Mammary microvascular endothelial cell (primary cell): ENCODE results near the gene EXOSC1. TPM values are rescaled to one million over a fixed set of nuclear protein-coding genes. Genes with fewer than 3 reads are reported as not detected.

Source experiments
- total RNA-seq: library from RNA; depleted of rRNA; stranded (reverse); fragments of >200 nt; gene quantifications from 2 replicates; pipeline ENCODE4 v1.2.3, GENCODE V29; 2015

Gene EXOSC1, protein sequence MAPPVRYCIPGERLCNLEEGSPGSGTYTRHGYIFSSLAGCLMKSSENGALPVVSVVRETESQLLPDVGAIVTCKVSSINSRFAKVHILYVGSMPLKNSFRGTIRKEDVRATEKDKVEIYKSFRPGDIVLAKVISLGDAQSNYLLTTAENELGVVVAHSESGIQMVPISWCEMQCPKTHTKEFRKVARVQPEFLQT
- total RNA-seq: 47.9 and 53.0 TPM in 2 replicates

DNA sequence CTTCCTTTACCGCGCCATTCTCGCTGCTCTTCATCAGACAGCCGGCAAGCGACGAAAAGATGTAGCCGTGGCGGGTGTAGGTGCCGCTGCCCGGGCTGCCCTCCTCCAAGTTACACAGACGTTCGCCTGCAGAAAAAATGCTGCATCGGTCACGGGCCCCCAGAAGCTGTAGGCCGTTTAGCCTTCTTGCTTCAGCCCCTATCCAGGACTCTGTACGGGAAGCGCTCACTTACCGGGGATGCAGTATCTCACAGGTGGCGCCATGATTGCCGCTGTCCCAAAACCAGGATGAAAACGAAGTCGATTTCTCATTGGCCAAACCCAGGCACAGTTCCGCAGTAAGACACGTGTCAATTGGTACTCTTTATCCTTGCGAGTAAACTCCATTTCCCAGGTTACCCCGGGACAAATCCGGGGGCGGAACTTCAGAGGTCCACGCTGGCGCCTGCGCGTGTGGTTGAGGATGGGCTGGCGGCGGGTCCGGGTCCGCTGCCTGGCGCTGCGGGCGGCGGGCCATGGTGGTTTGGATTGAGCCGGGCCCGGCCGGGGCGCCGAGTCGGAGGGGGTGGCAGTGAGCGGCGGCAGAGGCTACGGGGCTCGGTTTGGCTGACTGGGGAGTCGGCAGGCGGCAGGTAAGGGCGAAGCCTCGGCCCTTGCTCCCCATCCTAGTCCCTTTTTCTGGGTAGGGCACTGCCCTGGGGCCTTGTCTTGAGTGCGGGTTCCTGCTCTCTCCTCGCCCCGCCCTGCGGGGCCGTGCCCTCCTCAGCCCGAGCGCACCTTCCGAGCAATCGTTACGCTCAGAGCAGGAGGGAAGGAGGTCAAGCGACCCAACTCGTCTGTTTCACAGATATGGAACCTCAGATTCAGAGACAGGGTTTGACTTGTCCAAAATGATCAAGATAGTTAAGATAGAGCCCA lies at the start of gene EXOSC1, which contains the start of gene ZDHHC16:
TSS of gene EXOSC1 (minus strand) at position 285 of the 918 bp plus-strand sequence. CDS start at position 264, 21 bp downstream.
TSS of gene ZDHHC16 (plus strand) at position 454 of the 918 bp plus-strand sequence. CDS start 5,501 bp downstream, outside the sequence.

DNA sequence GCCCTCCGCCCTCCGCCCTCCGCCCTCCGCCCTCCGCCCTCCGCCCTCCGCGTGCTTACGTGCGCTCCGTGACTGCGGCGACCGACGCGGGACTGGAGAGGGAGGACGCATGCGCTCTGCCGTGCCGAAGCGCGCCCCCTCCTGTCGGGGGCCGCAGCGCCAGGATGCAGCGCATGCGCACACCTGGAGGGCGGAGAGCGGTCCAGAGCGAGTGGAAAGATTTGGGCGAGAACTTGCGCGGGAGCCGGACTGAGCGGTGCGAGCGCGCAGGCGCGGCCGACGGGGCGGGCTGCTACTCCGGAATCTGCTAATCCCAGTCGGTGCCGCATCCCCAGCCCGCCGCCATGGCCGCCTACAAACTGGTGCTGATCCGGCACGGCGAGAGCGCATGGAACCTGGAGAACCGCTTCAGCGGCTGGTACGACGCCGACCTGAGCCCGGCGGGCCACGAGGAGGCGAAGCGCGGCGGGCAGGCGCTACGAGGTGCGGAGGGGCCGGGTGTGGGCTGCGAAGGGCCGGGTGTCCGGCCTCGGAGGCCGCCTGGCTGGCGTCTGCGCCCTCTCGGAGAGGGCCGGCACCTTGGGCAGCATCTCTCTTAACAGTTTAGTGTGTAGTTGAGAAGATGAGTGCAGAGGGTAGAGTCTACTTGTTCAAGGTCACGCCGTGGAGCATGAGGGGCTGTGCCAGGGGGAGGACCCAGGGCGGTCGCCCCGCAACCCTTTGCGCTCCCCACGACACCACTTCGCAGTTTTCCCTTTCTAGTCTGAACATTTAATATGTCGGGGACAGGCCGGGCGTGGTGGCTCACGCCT lies 19.6 kb downstream of the EXOSC1 start, which contains the start of gene PGAM1:
TSS of gene PGAM1 (plus strand) at position 228 of the 812 bp plus-strand sequence. CDS start at position 345, 117 bp downstream.

DNA sequence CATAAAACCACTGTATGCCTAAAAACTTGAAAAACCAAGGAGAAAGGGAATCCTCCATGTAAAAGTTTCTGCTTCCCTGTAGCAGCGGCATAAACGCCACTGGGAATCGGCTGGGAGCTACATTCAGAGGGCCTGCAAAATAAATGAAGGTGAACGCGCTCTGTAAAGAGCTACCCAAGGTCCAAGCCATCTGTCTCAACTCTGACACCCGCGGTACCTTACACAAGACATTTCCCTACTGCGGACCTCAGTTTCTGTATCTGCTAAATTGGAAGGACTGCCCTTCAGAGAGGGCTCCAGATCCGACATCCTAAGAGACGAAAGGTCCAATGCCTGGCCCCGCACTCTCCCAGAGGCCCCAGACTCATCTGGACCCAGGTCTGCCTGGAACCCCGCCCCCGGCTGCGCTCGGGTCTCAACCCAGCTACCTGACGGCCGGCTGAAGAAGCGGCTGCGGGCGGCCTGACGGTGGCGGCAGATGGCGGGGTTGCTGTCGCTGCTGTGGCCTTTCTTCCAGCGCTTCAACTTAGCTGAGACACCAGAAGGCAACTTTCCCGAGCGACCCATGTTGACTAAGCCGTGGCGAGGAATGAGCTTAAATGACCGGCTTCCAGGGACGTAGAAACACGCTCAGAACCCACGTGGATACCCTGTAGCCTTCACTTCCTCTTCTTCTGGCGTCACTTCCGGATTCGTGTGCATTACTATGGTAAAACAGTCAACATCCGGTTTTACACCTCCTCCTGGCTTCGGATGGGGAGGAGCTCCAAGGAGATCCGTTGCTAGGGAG lies 44.9 kb downstream of the EXOSC1 start, which contains the start of gene RRP12:
TSS of gene RRP12 (minus strand) at position 676 of the 790 bp plus-strand sequence. CDS start at position 567, 109 bp downstream.

Other genes with a start within 250 kb of the EXOSC1 start
- 17.0 and 17.5 TPM in 2 replicates for gene ARHGAP19, start 153.4 kb downstream of the EXOSC1 start, total RNA-seq
- gene FRAT1, start 126.7 kb downstream of the EXOSC1 start, total RNA-seq: 1.1 and 1.9 TPM in 2 replicates
- gene FRAT2, start 111.3 kb downstream of the EXOSC1 start, total RNA-seq: 9.0 and 12.3 TPM in 2 replicates
- 33.5 and 41.9 TPM in 2 replicates for gene RRP12, start 44.7 kb downstream of the EXOSC1 start, total RNA-seq
- gene PGAM1, start 19.8 kb downstream of the EXOSC1 start, total RNA-seq: 564 and 638 TPM in 2 replicates
- gene ZDHHC16, start 169 bp upstream of the EXOSC1 start, total RNA-seq: 47.6 and 57.6 TPM in 2 replicates
- 102 and 107 TPM in 2 replicates for gene MMS19, start 52.4 kb upstream of the EXOSC1 start, total RNA-seq
- 29.5 and 31.7 TPM in 2 replicates for gene UBTD1, start 52.9 kb upstream of the EXOSC1 start, total RNA-seq
- 0.49 and 0.67 TPM in 2 replicates for gene ANKRD2, start 126.8 kb upstream of the EXOSC1 start, total RNA-seq
- gene HOGA1, start 138.4 kb upstream of the EXOSC1 start, total RNA-seq: 0.07 and 0.10 TPM in 2 replicates
- gene C10orf62, start 143.7 kb upstream of the EXOSC1 start, total RNA-seq: not detected in 2 replicates
- gene MORN4, start 187.5 kb upstream of the EXOSC1 start, total RNA-seq: 5.1 and 6.1 TPM in 2 replicates
- 25.2 and 26.0 TPM in 2 replicates for gene PI4K2A, start 194.7 kb upstream of the EXOSC1 start, total RNA-seq
- 4.4 and 5.2 TPM in 2 replicates for gene AVPI1, start 241.2 kb upstream of the EXOSC1 start, total RNA-seq